CD4-positive, alpha-beta T cell treated with Interferon gamma for 1 hour (primary cell): ENCODE results near the gene NEMF.
"Not testable (repeated sequence)": the region's sequence is repeated elsewhere in the genome, so short reads cannot be mapped to it uniquely, and the experiment has no call there.

Source experiments
- DNase-seq: peaks from one replicate; pipeline ENCODE4 v3.0.0-alpha.2; 2020

NEMF gene

GRCh38 chr14:49796025-49796424, 56.6 kb downstream of the NEMF start:
- no peak for DNase-seq

DNA sequence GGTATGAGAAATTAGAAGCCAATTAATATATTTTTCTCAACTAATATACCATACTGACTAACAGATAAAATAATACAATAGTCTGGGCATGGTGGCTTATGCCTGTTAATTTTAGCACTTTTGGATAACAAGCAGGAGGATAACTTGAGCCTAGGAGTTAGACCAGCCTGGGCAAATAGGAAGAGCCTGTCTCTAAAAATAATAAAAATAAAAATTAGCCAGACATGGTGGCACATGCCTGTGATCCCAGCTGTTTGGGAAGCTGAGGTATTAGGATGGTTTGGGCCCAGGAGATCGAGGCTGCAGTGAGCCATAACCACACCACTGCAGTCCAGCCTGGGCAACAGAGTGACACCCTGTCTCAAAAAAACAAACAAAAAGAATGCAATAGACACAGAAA, 60.0 kb downstream of the NEMF start:
- no peak for DNase-seq

DNA sequence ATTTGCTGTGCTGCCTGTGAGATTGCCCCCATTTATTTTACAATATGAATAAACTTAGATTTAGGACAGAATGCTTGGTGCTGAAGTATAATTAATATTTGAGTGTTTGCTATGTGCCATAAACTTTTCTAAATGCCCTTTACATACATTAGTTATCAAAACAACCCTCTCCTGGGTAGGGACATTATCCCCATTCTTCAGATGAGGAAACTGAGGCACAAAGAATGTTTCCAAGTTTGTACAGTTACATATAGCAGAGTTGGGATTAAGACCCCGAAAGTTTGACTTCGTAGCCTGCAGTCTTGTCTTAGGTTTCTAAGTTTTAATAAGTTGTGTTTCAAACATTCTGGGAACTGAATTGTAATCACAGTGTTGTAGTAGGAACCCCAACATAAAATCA, 66.3 kb downstream of the NEMF start:
- DNase-seq: no peak

- DNase-seq: no peak
Measured at GRCh38 chr14:49783394-49784014, 69.1 kb downstream of the NEMF start.

GRCh38 chr14:49781040-49781439, 71.5 kb downstream of the NEMF start:
- DNase-seq: not testable (repeated sequence)

DNA sequence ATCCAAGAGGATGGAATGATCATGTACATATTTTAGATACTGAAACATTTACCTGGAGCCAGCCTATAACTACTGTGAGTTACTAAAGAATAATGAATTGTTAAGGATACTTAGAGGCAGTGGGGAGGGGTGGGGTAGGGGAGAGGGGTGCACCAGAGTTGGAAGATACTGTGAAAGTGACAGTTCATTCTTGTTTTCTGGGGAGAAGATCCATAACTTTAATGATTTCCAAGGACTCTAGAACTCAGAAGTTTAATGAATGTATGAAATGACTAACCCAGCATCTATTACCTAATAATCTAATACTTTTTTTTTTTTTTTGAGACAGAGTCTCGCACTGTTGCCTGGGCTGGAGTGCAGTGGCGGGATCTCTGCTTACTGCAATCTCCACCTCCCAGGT, 74.2 kb downstream of the NEMF start:
- no peak for DNase-seq

DNA sequence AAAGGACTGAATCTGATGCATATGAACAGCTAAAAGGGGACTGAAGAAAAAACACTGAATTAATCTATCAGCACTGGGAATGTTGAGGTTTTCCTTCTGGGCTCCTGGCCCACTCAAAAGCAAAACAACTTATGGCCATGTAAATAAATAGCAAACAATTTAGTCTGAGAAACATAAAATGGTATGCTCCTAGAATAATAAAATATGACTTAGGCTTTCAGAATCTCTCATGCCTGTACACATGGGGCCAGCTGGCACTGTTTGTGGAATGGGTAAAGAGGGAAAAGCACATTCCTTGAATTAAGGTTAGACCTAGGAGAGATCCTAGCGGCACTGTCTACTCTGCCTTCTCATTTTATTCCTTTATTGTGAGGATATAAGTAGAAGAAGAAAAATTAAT, 78.5 kb downstream of the NEMF start:
- no peak for DNase-seq

DNA sequence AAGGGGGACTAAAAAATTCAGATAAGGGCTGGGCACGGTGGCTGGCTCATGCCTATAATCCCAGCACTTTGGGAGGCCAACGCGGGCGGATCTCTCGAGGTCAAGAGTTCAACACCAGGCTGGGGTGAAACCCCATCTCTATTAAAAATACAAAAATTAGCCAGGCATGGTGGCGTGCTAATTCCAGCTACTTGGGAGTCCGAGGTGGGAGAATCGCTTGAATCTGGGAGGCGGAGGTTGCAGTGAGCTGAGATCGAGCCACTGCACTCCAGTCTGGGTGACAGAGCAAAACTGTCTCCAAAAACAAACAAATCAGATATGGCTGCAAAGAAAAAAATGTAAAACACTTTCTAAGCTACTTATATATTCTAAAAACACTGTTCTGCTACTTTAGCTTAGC, 80.9 kb downstream of the NEMF start:
- not testable (repeated sequence) for DNase-seq

DNA sequence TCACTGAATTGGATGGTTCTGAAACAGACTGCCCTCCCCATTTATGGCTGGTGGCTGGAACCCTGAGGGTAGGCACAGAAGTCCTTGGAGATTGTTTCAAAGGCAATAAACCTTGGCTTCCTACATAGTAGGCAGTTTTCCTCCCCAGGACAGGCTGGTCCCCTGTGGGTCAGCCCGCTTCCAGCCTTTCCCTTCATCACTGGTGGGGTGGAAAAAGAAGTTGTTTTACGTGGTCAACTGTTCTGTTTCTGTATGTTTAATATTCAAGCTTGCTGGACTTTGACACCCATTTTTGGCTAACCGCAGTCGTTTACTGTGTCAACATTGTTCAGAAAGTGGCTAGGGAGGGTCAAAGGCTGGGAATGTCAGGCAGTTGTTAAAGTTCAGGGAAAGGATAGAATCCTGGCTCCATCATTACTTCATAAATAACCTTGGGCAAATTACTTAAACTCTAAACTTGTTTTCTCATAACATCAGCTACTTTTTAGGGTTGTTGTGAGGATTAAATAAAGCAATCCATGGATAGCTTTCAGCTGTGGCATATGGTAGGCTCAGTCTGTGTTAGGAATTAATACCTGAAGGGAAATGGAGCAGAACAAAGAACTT, 82.3 kb downstream of the NEMF start:
- no peak for DNase-seq

- DNase-seq: no peak
Measured at GRCh38 chr14:49769581-49770211, 82.9 kb downstream of the NEMF start.

- no peak for DNase-seq
Measured at GRCh38 chr14:49769171-49769570, 83.4 kb downstream of the NEMF start.

DNA sequence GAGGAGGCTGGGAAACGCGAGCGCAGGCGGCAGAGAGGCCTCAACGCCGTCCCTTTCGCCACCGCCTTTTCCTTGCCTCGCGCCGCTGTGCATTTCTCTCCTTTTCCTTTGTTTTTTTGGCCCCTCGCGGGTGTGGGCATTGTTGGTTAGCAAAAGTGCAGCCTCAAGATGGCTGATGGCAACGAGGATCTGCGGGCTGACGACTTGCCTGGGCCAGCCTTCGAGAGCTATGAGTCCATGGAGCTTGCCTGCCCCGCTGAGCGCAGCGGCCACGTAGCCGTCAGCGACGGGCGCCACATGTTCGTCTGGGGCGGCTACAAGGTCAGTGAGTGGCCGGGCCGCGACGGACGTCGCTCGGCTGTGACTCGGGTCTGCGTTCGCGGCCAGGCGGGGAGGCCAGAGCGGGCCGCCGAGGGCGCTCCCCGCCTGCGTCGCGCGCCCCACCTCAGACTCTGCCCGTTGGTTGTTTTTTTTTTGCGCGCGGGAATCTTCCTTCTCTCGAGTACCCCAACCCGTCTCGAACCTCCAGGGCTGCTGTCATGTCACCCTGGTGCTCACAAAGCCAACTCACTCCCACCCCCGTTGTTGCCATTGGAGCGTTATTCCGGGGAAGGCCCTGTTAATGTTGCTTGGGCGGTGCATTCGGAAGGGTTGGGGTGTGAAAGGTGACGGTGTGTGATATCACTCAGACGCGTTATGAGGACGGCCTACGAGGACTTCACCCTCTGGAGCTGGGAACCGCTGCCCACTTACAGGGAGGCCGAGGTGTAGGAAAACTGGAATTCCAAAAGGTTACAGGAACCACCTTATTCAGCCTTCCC, 84.1 kb downstream of the NEMF start:
- peak; percentile 63 for DNase-seq

GRCh38 chr14:49767571-49768300, 84.9 kb downstream of the NEMF start, which contains the start of gene KLHDC2:
Gene KLHDC2, plus strand, starts transcription at chr14:49768153. Its CDS starts 316 bp downstream, at chr14:49768469.
- peak; percentile 88 for DNase-seq

DNA sequence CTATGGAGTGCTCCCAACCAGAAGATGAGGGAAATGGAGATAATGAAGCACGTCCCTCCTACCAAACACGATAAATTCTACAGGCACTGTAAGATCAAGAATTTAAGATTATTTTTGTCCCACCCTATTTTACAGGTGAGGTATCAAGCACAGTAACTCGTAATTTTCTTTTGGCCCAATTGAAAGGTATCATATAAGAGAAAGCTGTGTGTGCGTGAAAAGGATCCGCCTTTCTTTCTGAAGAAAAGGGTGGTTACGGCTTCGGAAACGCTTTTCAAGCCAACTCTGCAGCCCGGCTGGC, 85.4 kb downstream of the NEMF start:
- no peak for DNase-seq

GRCh38 chr14:49766839-49767238, 85.7 kb downstream of the NEMF start:
- DNase-seq: no peak

DNA sequence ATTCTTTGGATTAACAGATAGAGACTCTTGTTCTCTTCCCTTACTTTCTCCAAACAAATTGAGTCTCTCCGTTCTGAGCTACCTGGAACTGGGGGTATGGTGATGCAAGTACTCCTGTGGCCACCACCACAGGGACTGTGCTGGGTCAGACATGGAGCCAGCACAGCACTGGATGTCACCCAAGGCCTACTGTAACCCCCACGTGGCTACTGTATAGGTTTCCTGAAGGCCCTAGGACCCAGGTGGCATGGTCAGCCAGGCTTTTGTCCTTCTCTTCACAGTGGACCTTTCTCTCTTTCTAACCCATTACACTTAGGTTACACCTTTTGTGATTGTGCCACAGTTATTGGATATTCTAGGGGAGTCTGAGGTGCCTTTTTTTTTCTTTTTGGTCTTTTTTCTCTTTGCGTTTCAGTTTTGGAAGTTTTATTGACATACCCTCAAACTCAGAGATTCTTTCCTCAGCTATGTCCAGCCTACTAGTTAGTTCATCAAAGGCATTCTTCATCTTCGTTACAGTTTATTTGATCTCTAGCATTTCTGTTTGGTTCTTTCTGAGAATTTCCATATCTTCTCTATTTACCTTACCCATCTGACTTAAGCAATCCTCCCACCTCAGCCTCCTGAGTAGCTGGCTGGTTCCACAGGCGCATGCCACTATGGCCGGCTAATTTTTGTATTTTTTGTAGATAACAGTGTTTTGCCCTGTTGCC, 90.6 kb downstream of the NEMF start:
- no peak for DNase-seq

- DNase-seq: no peak
Measured at GRCh38 chr14:49755378-49755777, 97.2 kb downstream of the NEMF start.

DNA sequence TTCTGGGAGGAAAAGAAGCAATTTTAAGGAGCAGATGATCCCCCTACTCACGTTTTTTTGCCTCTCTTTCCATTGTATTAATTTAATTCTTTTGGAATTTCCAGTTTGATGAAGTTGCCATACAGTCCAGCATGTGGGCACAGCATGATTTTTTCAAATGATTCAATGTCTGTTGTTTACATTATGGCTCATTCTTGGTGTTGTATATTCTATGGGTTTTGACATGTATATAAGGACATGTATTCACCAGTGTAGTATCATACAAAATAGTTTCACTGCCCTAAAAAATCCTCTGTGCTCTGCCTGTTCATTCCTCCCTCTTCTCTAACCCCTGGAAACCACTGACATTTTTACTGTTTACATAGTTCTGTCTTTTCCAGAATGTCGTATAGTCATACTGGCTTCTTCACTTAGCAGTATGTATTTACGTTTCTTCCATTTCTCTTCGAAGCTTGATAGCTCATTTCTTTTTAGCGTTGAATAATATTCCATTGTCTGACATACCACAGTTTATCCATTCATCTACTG, 98.0 kb downstream of the NEMF start:
- DNase-seq: no peak

GRCh38 chr14:49746476-49746875, 106.1 kb downstream of the NEMF start:
- not testable (repeated sequence) for DNase-seq

DNA sequence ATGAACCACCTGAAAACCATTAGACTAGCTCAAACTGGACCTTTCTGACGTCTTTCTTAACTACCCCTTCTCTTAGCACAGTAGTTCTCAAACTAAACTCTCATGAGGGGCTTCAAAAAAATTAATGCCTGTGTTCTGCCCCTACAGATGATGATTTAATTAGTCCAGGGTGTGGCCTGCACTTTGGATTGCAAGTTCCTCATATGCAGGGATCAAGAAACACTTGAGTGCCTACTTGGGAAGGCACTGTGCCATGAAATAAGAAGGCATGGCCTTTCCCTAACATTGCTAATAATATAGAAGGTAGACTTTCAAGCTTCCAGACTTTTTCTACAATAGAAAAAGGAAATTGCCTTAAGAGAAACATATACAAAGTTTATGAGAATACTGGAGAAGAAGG, 107.4 kb downstream of the NEMF start:
- no peak for DNase-seq

DNA sequence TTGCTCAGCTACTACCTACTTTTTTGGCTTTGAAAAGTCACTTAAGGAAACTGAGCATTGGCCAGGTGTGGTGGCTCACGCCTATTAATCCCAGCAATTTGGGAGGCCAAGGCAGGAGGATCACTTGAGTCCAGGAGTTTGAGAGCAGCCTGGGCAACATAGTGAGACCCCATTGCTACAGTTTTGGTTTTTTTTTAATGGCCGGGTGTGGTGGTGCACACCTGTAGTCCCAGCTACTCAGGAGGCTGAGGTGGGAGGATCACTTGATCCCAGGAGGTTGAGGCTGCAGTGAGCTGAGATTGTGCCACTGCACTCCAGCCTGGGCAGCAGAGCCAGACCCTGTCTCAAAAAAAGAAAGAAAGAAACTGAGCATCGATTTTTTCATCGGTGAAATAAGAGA, 116.9 kb downstream of the NEMF start:
- not testable (repeated sequence) for DNase-seq

GRCh38 chr14:49733836-49734235, 118.8 kb downstream of the NEMF start:
- DNase-seq: no peak
